DMS 273 (cell line): ENCODE results near the gene SYNJ2.

ENCODE experiments used
- DNase-seq: peaks from one replicate; lab custom pipeline; 2025; ENCODE audit not compliant: unreplicated experiment; lab: John Stamatoyannopoulos, UW

Gene SYNJ2

DNA sequence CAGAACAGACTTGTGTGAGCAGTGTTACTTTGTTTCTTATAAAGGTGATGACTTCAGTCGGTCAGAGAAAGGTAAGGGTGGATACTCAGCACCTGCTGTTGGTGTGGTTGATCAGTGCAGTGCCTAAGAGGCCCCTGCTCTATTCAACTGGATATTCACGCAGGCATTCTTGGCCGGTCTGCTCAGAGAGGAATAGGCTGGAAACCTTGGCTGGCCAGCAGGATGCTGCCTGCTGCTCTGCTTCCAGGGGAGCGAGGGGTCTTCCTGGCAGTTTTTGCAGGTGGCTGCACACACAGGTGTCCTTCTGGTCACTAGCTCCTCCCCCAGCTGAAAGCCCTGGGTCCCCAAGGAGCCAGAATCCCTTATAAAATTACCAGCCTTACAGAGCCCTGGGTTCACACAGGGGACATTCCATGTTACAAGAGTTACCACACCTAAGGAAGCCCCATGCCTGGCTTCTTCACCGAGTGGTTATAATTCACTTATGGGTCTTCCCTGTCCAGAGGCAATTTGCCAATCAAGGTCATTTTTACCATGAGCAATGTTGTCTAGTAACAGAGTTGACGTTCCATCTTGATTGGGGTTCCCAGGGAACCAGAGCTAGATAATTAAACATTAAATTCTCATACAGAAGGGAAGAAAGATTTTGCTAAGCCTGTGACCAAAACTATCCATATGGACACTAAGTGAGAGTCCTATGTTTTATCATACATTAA, 16.4 kb downstream of the SYNJ2 start:
- DNase-seq, result no peak

DNA sequence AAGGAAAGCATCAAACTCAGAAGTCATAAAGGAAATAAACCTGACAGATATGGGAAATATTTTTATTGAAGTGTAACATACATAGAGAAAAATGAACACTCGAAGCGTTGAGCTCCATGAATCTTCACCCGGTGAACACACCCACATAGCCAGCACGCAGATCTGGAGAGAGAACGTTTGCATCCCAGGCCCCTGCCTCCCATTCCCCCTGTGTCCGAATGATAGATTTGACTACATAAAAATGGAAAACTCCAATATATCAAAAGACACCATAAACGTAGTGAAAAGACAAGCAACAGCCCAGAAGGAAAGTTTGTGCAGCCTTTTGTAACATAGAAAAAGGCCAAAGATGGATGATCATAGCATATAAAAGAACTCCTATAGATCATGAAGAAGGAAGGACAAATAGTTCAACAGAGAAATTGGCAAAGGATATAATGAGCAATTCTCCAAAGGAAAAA, 17.1 kb downstream of the SYNJ2 start:
- DNase-seq, result no peak

DNA sequence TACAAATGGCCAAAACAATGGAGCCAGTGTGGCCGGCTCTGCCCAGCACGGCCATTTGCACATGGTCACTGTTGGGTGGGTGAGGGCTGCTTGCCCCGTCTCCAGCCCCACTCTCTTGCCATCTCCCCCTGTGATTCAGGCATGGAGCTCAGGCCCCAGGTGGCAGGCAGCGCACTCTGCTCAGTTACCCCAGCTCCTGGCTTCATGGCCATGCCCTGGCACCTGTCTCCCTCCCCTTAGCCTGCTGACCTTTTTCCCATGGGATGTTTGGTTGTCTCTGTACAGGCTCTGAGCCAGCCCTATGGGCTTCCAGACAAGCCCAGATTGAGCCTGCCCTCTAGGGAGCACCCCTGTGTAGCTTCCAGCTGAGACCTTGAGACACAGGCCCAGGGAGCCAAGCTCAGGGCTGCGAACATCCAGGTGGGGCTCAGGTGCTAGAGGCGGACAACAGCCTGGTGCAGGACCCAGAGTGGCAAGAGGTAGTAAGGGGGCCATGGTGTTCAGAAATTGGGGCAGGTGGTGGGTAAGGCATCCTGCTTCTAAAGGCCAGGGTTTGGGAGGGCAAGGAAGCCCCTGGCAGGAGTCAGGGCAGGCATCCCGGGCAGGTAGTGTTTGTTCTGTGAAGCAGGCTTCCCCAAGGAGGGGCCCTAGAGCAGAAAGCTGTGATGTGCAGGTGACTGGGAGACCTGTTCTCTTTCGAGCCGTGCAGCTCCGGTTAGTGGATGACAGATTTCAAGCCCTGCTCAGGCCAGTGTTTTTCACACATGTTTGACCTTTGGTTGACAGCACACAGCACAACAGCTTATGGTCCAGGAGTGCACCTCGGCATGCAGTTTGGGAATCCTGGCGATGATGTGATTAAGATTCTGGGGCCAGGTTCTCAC, 17.7 kb downstream of the SYNJ2 start:
- peak; percentile 34 for DNase-seq

DNA sequence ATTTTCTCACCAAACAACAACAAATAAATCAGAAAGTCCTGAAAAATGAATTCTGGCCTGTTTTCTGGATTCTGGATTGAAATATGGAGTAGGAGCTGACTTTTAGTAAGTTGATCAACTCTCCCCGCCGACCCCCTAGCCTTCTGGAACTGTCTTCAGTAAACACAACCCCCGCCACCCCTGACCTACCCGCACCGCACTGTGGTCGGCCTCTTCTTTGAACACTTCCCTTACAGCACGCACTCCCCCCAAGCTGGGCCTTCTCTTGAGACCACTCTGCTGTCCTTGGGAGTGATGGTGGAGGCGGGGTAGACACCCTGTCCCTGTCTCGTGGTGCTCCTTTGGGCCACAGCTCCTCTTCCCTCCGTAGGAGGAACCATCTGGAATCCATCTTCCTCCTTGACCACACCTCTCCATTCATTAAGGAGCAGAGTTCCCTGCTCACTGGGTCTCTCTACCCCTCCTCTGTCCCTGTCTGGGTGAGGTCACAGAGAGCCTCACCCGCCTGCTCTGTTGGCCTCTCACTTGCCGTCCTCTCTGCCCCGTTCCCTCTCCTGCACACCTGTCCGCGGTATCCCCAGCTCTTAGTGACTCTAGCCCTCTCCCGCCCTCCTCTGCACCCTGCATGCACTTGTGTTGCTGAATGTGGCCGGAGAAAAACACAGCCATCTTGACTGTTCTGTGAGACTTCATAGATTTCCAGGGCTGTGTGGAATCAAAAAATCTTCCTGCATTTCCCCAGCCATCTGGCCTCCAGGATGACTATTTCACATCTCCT, 19.1 kb downstream of the SYNJ2 start:
- no peak for DNase-seq

DNA sequence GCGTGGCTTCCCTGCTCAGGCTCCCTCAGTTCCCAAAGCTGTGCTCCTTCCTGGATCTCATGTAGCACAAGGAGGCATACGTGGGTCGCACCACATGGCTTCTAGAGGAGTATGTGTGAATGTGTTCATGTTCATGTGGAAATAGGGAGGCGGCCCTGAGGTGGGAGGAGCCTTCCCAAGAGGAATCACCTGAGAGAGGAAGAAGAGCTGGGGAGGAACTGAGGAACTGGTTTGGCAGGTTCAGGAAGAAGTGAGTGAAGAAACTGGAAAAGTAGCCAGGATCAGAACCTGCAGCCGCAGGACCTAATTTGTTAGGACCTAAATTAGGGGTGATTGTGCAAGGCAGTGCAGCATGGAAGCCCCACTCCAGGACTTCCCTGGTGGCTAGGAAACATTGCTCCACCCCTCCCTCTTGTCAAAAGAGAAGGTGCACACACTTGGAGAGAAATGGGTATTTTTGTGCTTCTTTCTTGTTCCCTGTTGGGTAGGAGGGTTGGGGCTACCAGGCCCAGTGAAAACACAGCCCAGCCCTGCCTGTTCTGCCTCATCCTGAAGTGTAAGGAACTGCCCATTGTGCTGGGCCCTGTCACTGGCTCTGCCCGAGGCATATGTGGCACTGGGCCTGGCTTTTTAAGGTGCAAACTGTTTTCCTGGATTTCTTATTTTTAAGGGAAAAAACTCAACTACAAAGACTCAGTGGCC, 20.7 kb downstream of the SYNJ2 start:
- DNase-seq, result no peak

DNA sequence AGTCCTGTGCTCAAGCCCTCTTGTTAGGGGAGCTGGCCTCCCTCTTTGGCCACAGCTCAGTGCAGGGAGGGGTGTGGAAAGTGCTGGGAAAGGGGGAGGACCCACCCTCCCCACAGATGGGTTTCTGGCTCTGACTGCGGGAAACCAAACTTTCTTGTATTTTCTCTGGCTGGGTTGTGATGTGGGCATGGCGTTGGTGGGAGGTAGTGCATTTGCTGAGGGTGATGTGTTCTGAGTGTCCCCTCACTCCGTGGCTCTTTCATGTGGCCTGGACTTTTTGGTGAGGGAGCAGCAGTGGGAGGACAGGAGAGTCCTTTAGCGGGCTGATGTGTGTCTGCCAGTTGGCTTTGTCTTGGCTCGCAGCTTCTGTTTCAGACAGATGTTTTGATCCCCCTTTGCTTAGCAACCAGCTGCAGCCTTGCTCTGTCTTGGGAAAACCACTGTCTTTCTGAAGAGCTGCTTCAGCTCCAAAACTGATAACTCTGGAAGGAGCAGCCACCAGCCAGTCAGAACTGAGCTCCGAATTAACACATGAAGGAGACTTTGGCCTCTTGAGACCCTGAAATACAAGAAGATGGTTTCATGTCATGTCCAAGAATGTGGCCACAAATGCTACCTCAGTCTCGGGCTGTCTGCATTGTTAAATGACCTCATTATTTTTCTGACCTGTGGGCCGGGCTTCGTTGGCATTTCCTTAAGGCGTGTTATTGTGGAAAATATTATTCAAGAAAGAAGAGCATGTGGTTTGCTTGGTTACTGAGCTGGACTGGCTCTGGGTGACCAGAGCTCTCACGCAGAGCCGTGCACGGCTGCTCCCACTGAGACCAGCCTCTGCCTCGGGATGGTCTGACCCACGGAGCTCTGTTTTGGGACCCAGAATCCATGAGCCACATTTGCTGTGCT, 21.5 kb downstream of the SYNJ2 start:
- DNase-seq, result peak; percentile 43

DNA sequence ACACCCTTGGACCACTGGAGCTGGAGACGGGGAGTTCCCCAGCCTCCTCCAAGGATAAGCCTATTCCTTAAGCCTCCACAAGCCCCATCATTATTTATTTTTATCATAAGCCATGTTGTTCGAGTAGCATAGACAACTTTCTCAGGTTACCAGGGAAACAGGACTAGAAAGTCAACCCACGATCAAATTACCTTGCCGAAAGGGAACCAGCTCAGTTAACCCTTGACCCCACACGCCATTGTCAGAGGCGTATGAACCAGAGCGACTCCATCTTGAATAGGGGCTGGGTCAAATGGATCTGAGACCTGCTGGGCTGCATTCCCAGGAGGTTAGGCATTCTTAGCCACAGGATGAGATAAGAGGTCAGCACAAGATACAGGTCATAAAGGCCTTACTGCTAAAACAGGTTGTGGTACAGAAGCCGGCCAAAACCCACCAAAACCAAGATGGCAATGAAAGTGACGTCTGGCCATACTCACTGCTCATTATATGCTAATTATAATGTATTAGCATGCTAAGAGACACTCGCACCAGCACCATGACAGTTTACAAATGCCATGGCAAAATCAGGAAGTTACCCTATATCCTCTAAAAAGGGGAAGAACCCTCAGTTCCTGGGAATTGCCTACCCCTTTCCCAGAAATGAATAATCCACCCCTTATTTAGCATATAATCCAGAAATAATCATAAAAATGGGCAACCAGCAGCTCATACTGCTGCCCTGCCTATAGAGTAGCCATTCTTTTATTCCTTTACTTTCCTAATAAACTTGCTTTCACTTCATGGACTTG, 22.4 kb downstream of the SYNJ2 start:
- no peak for DNase-seq

DNA sequence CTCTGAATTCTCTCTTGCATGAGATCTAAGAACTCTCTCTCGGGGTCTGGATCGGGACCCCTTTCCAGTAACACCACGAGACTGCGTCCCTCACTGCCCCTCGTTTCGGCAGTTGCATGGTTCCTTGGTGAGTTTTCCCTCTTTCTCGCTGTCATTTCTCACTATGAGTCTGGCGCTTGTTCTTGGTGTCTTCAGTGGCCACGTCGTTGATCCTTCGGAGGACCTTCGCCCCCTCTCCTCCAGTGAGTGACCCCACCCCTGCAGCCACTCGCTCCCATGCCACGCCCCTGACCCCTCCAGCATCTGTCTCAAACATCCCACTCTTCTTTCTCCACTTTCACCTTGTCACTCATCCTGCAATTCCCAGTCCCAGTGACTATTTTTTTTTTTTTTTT, 23.0 kb downstream of the SYNJ2 start:
- DNase-seq, result no peak

DNA sequence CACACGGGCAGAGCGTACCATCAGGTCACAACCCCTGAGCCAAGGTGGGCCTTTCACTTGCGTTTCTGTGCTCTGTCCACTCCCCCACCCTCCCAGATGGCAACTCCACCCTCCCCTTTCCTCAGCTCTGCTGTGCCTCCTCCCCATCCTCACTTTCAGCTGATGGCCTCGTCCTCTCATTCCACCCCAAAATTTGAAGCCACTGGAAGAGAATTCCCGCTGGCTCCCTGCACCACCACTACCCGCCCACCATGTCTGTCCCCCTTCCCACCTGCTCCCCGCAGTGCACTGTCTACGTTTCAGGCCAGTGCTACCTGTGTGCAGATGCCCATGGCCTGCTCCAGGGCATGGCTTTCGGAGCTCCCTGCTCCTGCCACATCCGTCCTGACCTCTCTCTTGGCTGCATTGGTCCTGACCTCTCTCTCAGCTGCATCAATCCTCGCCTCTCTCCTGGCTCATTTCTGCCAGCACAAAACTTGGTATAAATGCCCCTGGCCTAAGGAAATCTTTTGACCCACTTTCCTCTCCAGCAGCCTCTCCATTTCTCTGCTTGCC, 24.0 kb downstream of the SYNJ2 start:
- DNase-seq, result no peak

DNA sequence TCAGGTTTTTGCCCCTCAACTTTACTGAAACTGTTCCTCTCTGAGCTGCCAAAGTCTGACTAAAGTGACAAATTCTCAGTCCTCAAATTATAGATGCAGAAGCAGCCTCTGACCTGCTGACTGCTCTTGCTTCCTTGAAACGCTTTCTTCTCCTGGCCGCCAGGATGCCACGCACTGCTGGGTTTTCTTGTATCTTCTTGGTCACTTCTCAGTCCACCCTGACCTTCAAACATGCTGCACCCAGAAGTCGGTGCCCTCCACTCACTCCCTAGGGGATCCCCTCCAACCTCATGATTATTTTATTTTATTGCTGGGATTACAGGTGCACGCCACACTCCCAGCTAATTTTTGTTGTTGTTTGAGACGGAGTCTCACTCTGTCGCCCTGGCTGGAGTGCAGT, 24.7 kb downstream of the SYNJ2 start:
- no peak for DNase-seq

DNA sequence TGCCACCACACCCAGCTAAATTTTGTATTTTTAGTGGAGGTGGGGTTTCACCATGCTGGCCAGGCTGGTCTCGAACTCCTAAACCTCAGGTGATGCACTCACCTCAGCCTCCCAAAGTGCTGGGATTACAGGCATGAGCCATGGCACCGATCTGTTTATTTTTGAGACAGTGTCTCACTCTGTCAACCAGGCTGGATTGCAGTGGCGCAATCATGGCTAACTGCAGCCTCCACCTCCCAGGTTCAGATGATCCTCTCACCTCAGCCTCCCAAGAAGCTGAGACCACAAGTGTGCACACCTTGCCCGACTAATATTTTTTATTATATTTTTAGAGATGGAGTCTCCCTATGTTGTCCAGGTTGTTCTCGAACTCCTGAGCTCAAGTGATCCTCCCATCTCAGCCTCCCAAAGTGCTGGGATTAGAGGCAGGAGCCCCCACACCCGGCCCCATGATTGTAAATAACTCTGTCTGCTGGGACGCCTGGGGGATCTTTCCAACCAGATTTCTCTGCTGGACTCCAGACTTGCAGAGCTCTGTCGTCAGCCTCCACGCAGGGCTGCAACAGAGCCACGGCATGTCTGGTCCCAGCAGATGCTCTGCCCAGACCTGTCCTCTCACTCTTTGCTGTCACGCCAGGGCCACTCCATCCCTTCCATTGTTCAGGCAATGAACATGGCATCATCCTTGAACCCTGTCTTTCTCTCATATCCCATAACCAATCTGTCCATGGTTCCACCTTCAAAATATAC, 25.3 kb downstream of the SYNJ2 start:
- DNase-seq, result no peak

DNA sequence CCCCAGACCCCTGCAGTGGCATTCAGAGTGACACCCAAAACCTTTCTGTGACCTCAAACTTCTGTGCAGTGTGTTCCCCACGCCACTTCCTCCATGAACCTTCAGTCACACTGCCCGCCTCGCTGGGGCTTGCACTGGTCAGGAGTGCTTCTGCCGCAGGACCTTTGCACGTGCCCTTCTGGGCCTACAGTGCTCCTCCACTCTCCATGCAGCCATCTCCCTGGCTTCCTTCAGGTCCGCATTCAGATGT, 27.1 kb downstream of the SYNJ2 start:
- DNase-seq, result no peak

DNA sequence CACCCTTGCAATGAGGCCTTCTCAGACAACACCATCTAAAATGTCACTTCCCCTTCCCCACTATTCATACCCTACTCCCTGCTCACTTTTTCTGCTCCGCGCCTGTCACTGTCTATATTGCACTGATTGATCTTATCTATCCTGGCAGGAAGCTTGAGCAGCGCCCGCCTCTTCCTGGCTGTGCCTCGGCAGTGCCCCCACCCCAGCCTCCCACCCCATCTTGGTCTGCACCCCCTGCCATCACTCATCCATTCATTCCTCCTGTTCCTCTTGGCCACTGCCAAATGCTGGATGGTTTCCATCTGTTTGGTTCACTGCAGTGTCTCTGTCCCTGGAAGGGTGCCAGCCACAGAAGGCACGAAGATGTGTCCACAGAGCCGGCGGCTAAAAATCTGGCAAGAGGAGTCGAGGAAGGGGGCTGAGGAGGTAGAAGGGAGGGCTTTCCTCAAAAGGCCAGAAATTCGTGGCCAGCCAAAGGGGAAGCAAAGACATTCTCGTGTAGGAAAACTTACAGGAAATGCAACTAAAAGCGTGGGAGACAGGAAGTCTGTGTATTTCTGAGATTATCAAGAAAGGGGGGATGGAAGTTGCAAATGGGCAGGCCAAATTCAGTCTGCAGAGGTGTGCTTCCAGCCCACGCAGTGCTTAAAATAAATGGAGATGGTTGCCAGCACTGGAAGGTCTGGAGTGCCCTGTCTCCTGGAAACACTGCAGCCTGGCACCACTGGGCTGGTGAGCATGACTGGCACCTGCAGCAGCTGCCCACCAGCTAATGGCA, 27.6 kb downstream of the SYNJ2 start:
- peak; percentile 90 for DNase-seq

DNA sequence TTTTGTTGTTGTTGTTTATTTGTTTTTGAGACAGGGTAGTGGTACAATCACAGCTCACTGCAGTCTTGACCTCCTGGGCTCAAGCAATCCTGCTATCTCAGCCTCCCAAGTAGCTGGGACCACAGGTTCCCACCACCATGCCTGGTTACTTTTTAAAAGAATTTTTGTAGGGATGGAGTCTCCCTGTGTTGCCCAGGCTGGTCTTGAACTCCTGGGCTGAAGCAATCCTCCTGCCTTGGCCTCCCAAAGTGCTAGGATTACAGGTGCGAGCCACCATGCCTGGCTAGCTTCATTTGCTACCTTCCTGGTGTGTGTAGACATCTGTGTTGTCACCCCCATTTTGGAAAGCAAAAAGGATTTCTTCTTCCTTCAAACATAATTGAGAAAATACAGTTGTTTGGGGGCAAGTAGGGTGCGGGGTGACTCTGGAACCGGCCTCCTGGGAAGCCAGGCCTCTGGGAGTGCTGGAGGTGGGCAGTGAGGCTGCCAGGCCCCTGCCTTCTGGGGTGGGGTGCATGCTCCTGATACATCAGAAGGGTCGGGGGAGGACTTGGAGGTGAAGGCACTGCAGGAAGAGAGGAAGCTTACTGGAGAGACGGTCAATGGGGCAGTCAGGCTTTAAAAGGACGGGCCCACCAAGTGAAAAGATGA, 28.4 kb downstream of the SYNJ2 start:
- no peak for DNase-seq

DNA sequence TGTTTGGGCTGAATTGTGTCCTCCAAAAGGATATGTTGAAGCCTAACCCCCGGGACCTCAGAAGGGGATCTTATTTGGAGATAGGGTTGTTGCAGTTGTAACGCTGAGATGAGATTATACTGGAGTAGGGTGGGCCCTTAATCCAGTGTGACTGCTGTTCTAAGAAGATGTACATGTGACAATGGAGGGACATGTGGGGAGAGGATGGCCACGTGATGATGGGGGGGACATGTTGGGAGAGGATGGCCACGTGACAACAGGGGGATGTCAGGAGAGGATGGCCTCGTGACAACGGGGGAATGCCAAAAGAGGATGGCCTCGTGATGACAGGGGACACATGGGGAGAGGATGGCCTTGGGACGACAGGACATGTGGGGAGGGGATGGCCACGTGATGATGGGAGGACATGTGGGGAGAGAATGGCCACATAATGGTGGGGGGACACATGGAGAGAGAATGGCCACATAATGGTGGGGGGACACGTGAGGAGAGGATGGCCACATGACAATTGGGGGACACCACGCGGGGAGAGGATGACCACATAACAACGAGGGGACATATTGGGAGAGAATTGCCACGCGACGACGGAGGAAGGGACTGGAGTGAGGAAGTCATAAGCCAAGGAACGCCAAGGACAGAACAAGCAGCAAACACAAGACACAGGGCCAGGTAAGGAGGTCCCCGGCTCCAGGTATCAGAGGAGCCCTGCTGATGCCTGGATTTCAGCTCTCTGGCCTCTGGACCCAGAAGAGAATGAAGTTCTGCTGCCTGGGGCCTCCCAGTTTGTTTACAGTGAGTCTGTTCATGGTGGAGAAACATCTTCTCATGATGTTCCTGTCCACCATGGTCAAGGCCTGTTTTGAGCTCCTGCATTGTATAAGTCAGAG, 29.2 kb downstream of the SYNJ2 start:
- no peak for DNase-seq

DNA sequence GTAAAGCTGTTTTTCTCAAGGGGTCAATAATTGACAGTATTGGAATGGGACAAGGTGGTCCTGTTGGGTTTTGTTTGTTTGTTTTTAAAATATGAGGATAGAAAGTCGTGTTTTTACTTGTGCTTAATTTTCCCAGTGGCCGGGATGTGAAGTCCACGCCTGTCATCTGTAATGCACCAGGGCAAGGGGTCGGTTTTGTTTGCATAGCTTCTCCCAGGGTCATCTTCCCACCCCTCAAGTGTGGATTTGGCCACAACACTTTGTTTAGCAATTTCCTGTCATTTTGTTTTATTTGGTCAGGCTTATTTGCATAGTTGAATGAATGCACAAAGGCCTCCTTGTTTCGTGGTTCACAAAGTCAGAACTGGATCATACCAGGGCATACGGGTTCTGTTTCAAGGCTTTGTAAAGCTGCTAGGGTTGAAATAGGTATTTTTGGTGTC, 29.8 kb downstream of the SYNJ2 start:
- no peak for DNase-seq
